Measurements from ENCODE around the gene M1AP. TPM values are rescaled to one million over a fixed set of nuclear protein-coding genes. Genes with fewer than 3 reads are reported as not detected.

Gene M1AP
- total RNA-seq, 1 donor from 2014 or later, result 0.20 TPM

GRCh38 chr2:74593826-74594772 lies 54.0 kb downstream of the M1AP start:
- Histone ChIP-seq H3K4me3 (ENCODE audit: insufficient read depth, low read depth, low read length) (no peak overlapping the region), H4K20me1 (ENCODE audit: insufficient read depth, low read length) (no peaks in the 10 kb centered on the region), H3K9ac (ENCODE audit: low read length) (no peak overlapping the region), H3K36me3 (ENCODE audit: insufficient read depth, low read length) (no peaks in the 10 kb centered on the region), H3K4me1 (ENCODE audit: insufficient read depth, low read length) (no peaks in the 10 kb centered on the region), H3K27ac (ENCODE audit: low read depth, low read length) (no peak overlapping the region), H3K4me2 (ENCODE audit: low read length) (no peak overlapping the region), H2AFZ (ENCODE audit: low read depth, low read length) (no peak overlapping the region), H3K27me3 (ENCODE audit: insufficient read depth, low read length) (peaks cover 28% of the 10 kb centered on the region), H3K79me2 (ENCODE audit: insufficient read depth, low read length) (no peaks in the 10 kb centered on the region), H3K9me3 (ENCODE audit: insufficient read depth, low read depth, low read length) (no peaks in the 10 kb centered on the region)
- Mint-ChIP-seq H3K9me3 (ENCODE audit: unreplicated experiment) (no peaks in the 10 kb centered on the region), H3K4me3 (ENCODE audit: unreplicated experiment) (no peak overlapping the region), H3K4me1 (ENCODE audit: low read depth, unreplicated experiment) (no peaks in the 10 kb centered on the region), H3K27me3 (ENCODE audit: low read depth, unreplicated experiment) (peaks cover 11% of the 10 kb centered on the region), H3K27ac (ENCODE audit: unreplicated experiment) (no peak overlapping the region), H3K36me3 (ENCODE audit: low read depth, unreplicated experiment) (no peaks in the 10 kb centered on the region)
- FAIRE-seq, result no peak
- no peak for TF ChIP-seq EZH2 (IDR thresholded peaks at IDR 0.05; ENCODE audit: insufficient read depth, low read length)
- no peak for TF ChIP-seq CTCF (IDR thresholded peaks at IDR 0.05; ENCODE audit: insufficient read depth, low read depth, low read length)
- DNase-seq (ENCODE audit: low read depth), result no peak

GRCh38 chr2:74588664-74589063 lies 59.5 kb downstream of the M1AP start:
- H4K20me1 ChIP-seq (ENCODE audit: insufficient read depth, low read length), result no peaks in the 10 kb centered on the region
- DNase-seq (ENCODE audit: low read depth) (no peak), FAIRE-seq (no peak)
- H3K4me3 ChIP-seq (ENCODE audit: insufficient read depth, low read depth, low read length), result no peak overlapping the region
- no peak overlapping the region for H3K9ac ChIP-seq (ENCODE audit: low read length)
- H3K27ac ChIP-seq (ENCODE audit: low read depth, low read length), result no peak overlapping the region
- no peaks in the 10 kb centered on the region for H3K9me3 Mint-ChIP-seq (ENCODE audit: unreplicated experiment)
- no peaks in the 10 kb centered on the region for H3K36me3 Mint-ChIP-seq (ENCODE audit: low read depth, unreplicated experiment)
- no peak overlapping the region for H3K4me2 ChIP-seq (ENCODE audit: low read length)
- TF ChIP-seq EZH2 (IDR thresholded peaks at IDR 0.05; ENCODE audit: insufficient read depth, low read length) (no peak), CTCF (IDR thresholded peaks at IDR 0.05; ENCODE audit: insufficient read depth, low read depth, low read length) (no peak)
- H3K27me3 Mint-ChIP-seq (ENCODE audit: low read depth, unreplicated experiment), result peaks cover 10% of the 10 kb centered on the region
- H3K27ac Mint-ChIP-seq (ENCODE audit: unreplicated experiment), result no peak overlapping the region
- H3K4me1 Mint-ChIP-seq (ENCODE audit: low read depth, unreplicated experiment), result peaks cover 13% of the 10 kb centered on the region
- H3K9me3 ChIP-seq (ENCODE audit: insufficient read depth, low read depth, low read length), result no peaks in the 10 kb centered on the region
- no peak overlapping the region for H3K4me3 Mint-ChIP-seq (ENCODE audit: unreplicated experiment)
- H2AFZ ChIP-seq (ENCODE audit: low read depth, low read length), result no peak overlapping the region
- no peaks in the 10 kb centered on the region for H3K36me3 ChIP-seq (ENCODE audit: insufficient read depth, low read length)
- H3K4me1 ChIP-seq (ENCODE audit: insufficient read depth, low read length), result peaks cover 14% of the 10 kb centered on the region
- H3K79me2 ChIP-seq (ENCODE audit: insufficient read depth, low read length), result no peaks in the 10 kb centered on the region
- peaks cover 30% of the 10 kb centered on the region for H3K27me3 ChIP-seq (ENCODE audit: insufficient read depth, low read length)

All from astrocyte (in vitro differentiated cells and primary cell).